Activated CD8-positive, alpha-beta memory T cell treated with anti-CD3 and anti-CD28 coated beads, Interleukin-2, amount 50 U/mL, for 48 hours (primary cell): ENCODE measurements around the gene MPIG6B.

ENCODE experiments used
- DNase-seq: peaks from one replicate; pipeline ENCODE4 v3.0.0-alpha.2; 2020

MPIG6B gene

DNA sequence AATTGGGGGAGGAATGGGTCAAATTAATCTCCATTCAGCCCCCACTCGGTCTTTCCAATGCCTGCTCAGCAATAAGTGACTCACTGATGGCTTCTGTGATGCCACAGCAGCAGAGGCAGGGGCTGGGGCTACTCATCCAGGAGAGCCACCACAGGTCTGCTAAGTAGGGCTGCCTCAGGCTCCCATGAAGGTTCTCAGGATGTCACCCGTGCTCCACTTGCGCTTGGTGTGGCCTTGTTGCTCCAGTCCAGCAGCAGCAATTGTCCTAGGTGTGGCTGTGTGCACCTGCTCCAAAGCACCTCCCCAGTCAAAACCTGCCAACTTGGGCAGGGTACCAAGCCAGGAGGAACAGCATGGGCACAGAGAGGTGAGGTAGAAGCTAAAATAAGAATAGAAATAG lies 1.0 kb upstream of the MPIG6B start:
- no peak for DNase-seq

DNA sequence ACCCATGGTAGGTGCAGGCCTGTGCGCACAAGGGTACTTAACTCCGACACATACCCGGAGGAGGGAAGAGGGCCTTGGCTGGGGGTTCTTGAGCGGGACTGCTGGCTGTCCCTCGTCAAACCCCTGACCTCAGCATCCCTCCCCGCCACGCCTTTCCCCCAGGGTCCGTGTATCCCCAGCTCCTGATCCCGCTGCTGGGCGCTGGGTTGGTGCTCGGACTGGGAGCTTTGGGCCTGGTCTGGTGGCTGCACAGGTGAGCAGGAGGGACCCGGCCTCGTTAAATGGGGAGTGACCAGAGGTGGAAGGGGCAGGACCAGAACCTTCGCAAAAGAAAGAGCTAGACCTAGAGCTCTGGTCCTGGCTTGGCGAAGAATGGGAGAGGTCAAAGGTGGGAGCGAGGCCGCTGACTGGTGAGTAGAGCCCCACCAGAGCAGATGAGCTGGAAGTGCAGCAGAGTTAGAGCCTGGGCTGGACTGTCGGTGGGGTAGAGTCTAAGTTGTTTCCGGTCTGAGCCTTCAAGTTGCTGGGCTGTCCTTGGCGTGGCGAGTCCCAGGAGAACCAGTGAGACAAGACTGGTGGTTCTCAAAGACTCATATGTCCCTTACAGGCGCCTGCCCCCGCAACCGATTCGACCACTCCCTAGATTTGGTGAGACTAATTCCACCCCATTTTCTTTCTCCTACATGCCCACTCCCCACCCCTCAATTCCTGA lies 963 bp downstream of the MPIG6B start:
- no peak for DNase-seq

DNA sequence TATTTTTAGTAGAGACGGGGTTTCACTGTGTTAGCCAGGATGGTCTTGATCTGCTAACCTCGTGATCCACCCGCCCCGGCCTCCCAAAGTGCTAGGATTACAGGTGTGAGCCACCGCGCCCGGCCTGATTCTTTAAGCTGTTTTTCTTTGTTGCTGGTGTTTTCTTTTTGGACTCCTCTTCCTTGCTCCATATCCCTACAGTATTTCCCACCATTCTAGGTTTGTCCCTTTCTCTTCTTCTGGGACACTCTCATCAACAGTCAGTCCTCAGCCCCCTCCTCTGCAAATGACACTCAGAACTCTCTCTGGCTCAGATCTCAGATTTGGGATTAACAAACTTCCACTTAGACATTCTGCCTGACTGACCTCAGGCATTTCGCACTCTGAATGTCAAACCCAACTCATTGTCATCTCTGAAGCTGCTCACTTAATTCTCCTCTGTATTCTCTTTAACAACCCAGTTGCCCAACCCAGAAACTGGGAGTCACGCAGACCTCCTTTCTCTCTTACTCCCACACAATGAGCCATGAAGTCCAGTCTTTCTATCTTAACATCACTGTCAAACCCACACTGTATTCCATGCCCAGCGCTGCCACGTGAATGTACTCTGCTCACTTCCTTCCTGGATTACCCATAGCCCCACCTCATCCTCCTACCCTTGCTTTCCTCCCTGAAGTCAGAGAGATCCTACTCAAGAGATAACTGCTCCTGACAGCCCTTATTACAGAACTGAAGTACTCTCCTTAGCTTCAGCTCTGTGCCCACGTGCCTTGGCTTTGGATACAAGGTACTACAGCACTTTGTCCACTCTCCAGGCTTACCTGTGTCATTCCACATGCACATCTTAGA lies 2.6 kb downstream of the MPIG6B start:
- no peak for DNase-seq

DNA sequence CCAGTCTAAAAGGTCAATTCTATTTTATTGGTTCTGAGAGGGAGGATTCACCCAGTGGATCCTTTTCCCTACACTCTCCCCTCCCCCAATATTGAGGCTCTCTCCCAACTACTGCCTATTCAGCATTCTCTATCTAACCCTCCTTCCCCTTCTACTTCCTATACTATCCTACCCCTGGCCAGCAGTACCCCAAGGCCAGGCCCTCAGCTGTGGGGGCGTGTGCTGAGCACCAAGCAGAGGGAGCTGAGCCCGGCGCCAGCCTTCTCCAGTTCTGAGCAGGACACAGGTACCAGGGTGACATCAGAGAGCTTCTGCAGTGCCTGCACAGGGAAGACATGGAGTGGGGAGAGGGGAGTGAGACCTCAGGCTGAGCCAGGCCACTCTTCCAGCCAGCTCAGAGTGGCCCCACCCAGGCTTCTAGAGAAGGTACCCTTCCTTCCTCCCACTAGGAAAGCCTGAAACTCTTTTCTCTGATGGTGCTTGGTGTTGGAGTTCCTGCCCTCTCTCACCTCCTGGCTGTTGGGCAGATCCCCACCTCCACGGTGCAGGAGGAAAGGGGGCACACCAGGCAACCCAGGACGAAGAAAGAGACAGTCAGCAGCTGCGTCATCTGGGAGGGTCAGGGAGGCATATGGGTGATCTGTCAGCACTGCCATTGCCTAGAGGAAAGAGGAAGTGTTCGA lies 4.0 kb downstream of the MPIG6B start:
- no peak for DNase-seq

DNA sequence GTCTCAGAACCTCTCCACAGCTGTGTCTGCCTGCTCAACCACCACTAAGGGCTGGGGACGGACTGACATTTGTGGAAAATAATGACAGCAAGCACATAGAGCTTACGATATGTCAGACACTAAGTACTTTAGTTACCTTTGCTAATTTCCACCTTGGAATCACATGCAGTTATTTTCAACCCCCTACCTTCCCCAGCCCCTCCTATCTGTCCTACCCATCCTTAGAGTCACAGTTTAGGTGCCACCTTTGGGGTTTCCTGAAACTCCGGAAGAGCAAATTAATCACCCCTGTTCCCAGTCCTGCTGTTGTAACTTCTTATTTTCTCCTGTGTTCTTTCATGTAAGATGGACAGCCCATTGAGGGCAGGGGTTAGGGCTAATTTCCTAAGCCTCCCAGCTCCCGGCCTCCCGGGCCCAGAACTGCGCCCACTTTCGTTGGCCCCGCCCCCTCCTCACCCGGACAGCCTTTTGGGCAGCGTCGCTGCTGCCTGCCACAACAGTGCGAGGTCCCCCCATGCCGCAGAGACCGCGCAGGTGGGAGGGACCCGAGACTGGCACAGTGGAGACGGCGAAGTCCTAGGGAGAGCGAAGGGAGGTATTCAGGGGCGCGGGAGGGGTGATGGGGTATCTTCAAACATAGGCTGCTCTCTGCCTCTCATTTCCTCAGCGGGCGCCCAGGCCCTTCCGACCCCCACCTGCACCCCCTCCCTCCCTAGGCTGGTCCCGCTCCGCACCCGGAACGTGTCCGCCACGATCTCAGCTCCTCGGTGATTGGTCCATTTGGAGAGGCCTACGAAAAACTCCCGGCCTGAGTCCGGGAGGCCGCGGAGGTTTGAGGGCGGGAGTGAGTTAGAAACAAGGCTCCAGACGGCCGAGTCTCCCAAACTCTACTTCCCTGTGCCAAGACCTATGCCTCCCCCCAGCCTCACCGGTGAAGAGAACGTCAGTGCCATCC lies 4.8 kb downstream of the MPIG6B start:
- DNase-seq, result no peak

DNA sequence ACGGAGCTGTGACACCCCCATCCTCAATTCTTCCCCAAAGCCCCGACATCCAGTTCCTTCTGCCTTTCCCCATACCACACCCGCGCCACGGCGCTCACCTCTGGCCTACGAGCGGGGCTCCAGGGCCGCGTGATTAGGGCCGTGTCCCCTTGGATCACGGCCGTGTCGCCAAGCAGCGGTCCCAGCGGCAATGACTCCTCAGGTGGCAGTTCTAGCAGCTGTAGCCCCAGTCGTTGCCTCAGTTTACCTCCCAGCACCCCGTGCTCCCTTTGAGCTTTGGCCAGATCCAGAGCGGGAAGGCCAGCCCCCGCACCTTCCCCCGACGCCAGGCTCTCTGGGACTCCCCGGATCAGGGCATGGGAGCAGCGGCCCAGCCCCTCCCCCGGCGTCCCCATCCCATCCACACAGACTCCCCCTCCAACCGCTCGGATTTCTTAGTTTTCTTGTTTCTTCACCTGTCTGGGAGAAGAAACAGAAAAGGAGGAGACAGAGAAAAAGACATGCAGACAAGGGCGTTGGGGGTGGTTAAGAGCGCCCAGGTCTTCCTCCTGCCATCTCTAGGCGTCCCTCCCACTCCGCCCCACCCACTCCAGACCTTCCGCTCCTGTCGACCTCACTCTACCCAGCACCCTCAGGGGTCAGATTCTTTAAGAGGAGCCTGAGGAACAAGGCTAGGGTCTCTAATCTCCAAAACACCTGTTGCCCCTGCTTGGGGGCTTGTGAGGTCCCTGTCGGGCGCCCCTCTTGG lies 5.8 kb downstream of the MPIG6B start, which contains the start of gene DDAH2:
Gene DDAH2, minus strand, starts transcription at position 533 of the 748 bp plus-strand sequence. Its CDS starts 138 bp downstream, at position 395.
- DNase-seq, result no peak

DNA sequence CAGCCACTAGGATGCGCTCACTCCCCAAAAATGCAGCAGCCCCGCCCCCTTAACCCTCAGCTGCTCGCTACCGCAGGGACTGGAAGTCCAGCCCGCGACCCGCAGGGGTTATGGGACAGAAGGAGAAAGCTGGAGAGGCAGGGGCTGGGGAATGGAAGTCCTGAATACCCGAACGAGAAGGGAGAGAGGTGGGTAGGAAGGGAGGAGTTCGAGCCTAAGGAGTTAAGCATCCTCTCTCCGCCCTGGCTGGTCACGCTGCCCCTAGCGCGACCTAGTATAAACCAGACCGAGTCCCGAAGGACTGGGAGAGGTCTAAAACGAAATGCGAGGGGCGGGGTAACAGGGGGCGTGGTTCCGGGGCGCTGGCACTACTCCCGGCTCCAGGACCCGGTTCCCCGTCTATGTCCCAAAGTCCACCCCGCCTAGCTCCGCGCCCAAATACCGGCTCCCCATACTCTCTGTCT lies 6.4 kb downstream of the MPIG6B start:
- peak; percentile 88 for DNase-seq

DNA sequence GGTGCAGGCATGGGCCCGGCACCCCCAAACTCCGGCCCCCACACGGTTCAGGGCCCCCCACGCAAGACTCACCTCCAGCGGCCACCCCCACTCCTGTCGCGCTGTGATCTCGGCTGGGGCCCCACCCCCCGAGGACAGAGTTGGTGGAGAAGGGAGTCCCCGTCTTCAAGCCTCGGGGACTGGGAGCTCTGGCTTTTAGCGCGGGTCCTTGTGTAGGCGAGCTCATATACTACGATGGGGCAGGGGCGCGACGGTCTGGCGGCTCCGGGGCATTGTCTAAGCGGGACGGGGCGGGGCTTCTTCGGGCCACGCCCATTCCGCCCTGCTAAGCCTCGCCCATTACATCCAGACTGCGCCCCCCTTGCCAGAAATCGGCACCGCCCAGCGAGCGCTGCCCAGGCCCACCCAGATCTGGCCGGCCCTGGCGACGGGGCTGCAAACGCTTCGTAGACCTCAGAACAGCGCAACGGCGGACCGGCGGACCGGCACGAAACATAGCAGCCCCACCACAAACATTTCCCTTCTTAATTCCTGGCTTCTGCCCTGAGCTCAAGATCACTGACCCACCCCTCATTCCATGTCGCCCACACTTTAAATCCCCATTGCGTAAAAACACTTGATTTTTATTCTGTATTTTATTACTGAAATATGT lies 6.9 kb downstream of the MPIG6B start:
- peak; percentile 87 for DNase-seq

DNA sequence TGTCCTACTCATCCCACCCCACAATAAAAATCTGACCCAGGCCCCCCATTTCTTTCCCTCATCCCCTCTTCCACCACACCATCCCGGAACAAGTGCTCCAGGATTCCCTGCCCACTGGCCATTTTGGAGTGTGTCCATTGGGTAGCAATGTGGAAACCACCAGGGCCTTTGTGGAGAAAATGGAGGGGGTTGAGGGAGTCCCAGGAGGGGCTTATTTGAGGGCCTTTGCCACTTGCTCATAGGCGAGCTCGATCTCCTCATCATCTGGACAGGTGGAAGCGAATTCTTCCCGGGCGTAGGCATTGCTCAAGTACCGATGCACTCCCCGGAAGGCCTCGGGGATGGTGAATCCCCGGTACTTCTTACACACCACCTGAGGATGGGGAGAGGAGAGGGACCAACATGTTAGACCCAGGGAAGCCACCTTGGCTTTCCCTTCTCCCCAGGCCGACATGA lies 7.5 kb downstream of the MPIG6B start:
- DNase-seq, result no peak

DNA sequence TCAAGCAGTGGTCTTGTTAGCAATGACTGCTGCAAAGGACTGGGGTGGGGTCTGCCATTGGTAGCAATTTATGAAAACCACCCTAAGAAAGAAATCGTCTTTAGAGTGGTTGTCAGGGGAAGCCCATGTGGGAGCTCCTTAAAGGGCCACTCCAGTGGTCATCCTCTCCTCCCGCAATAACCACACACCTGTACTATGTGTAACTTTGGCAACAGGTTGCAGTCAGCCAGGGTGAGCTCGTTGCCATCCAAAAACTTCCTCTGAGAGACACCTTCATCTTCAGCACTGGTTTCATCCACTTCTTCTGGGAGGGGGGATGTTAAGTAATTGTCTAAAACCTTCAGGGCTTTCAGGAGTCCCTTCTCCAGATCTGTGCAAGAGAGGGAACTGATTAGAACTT lies 8.9 kb downstream of the MPIG6B start:
- DNase-seq, result no peak

DNA sequence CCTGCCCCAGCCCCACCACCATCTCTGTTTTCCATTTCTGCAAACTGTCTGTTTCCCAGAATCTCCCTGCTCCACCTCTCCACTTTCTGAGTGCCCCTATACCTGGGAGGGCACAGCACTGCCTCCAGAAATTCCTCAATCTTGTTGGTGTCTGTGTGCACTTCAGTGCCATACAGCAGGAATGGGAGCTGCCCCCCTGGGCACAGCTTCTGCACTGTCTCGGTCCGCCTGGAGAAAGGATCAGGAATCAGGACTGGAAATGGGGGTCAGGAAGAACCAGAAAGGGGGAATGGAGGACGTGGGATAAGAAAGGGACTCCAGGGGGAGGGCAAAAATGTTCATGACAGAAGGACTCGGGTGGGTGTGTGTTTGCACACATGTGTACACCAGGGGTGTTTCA lies 10.6 kb downstream of the MPIG6B start:
- DNase-seq, result no peak

DNA sequence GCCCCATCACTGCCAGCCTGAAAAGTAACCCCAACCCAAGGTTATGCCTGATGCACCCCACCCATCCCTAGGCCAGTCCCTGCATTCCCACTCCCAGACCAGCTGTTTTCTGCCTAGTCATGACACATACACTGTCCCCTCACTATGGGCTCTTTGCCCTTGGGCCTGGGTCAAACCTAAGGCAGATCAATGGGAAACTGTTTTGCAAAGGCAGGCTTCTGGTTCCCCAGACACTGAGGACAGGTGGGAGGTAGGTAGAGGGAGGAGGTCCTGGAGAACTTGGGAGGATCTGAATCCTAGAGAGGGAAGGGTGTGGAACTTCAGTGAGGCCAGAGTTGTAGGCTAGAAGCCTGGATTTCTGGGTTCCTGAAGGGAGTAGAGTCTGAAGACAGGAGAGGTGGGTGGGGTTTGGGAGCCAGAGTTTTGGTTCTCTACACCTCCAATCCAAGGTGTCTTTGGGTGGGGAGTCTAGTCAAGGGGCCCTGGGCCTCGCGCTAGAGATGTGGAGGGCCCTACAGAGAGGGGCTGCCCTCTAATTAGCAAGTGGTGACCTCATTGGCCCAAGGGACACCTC lies 11.2 kb downstream of the MPIG6B start:
- DNase-seq, result no peak

DNA sequence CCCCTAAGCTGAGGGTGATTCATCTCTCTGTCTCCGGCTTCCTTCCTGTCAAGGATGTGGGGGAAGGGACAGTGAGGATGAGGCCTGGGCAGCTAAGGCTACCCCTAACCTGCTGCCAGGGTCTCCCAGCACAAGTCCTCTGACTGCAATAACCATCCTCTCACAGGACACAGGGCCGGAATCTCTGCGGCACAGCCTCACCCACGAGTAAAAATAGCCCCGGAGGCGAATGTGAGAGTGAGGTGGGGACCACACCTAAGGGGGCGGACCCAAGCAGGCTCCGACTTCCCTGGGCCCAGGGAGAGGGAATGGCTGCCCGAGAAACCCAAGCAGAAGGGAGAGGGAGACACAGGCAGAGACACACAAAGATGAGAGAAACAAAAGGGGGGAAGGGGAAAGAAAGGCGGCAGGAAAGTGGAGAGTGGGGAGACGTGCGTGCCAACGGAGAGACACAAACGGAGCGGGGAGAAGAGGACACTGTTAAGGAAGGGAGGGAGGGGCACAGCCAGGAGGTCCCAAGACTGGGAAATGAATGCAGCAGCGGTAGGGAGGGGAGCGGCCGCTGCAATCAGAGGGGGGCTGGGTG lies 11.7 kb downstream of the MPIG6B start:
- DNase-seq, result peak; percentile 74

DNA sequence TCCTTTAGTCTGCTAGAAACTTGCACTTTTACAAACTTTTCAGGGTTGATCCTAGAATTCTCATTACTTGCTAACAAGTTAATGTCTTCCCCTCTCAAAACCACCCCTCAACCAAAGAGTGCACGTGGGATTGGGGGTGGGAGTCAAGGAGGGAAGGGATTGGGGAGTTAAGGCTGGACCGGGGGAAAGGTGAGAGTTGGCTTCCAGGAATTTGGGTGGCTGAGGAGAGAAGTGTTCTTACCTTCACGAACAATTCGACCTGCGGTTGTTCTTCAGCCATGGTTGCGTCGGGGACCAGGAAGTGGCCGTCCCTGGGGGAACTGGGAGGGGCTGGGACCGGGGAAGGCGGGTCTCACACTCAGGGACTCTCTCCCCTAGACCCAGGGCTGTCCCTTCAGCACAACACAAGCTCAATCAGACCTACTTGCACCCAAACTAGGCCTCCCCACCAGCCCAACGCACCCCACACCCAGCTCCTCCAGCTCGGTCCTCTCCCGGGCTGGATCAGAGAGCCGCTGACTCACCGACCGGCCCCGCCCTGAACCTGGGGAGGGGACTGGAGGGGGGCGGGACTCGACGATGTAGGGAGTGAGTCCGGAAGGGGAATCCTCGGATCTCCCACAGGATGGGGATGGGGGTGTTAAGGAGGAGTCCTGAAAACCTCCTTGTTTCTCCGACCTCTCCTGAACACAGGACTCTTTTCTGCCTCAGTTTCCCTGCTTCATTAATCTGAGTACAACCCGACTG lies 13.0 kb downstream of the MPIG6B start, which contains the start of gene CLIC1:
Gene CLIC1, minus strand, starts transcription at position 510 of the 747 bp plus-strand sequence. Its CDS starts 230 bp downstream, at position 280.
- DNase-seq, result peak; percentile 86

DNA sequence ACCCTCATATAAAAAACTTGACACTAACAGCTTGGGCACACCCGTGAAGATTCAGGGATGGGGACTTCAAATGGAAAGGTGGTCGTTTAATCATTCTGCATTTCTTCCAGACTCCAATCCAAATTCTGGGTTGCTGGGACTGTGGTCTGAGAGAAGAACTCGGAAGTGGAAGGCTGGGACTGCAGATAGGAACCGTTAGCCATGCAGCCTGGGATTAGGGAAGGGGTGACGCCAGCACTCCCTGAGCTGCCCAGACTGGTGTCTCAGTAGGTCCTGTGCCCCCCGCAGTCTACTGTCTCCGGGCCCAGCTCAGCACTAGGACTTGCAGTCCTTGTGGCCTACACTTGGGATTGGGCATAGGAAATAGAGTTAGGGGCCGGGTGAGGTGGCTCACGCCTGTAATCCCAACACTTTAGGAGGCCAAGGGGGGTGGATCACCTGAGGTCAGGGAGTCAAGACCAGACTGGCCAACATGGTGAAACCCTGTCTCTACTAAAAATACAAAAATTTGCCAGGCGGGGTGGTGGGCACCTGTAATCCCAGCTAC lies 13.7 kb downstream of the MPIG6B start:
- no peak for DNase-seq

DNA sequence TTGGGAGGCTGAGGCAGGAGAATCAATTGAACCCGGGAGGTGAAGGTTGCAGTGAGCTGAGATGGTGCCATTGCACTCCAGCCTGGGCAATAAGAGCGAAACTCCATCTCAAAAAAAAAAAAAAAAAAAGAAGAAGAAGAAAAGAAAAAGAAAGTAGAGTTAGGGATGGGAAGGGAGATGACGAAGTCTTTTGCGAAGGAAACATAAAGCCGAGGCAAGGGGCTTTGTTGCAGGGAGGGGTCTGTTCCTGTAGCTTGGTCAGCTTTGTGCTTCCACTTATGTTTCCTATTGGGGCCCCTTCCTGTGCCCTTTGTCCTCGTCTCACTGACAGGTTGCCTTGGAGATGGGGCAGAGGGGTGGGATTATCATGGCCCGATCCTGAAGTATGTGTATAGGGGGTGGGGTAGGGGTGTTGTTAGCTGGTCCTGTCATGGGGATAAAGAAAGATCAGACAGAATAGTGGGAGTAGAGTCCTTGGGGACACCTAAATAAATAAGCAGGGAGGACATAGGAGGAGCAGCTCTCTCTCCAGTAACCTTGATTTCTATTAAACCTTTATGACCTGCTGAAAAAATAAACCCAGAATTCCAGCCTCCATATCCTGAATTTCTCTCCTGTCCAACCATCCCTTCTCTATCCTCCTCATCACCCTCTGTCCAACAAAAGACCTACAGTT lies 14.3 kb downstream of the MPIG6B start:
- DNase-seq, result no peak

DNA sequence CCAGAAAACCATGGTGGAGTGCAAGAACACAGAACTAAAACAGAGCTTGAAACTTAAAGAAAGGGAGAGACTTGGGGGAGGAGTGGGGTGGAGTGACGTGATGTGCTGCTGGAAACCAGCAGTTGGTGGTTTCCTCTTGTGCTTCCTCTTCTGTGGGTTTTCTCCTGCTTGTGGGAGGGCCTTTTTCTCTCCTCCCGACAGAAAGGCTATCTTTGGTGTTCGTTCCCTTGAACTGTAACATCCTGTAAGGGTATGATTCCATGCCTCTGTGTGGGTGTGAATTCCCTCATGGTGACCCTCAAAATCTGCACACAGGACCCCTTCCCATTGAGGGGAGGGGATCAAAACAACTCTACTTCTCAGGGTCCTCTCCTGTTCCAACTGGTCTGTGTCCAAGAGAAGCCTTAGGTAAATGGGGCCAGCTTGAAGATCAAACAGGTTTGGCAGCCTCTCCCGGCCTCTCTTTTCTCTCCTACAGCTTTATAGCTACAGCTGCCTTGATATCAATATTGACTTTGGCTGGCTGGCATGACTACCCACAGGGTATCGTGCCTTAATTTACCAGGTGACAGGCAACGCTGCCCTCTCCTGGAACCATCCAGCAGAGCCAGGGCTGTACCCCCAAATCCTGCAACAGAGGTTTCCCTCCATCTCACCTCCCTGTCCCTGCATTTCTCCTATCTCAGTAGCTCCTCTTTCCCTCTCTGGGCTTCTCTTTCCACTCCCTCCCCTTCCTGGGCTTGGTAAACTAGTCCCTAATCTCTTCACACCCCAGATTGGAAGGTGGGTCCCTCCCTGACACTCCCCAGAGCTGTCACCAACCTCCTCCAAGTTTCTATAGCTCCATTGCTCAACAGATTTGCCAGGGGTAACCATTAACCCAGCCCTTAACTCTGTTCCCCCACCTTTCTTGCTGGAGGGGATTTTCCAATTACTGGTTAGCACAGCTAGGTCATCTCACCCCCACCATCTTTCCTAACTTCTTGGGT lies 15.1 kb downstream of the MPIG6B start:
- no peak for DNase-seq
